Heart left ventricle (tissue), 13 donors: ENCODE results near the gene TBC1D1.
A peak's percentile ranks its signal among the peaks of the same experiment; 100 is the strongest.

Experiments used
- CTCF ChIP-seq, 12 donors: fragments of 200-600 bp; sonication (generic) in 4 of 12; IDR thresholded peaks; one replicate each; pipeline versions ENCODE4 v1.5.0 to v1.8.0; 2018 to 2022; ENCODE audit warnings: antibody characterized with exemption in 12 of 12, mild to moderate bottlenecking in 5 of 12
- POLR2A ChIP-seq, 2 donors: fragments of 450-650 bp; IDR thresholded peaks; one replicate each; pipeline ENCODE4 v1.6.1; 2017; ENCODE audit warnings: antibody characterized with exemption in 2 of 2, mild to moderate bottlenecking in 2 of 2, moderate library complexity in 2 of 2
- donor health status: ischemic (EF 13 %, LVEDD 7.1; RV severe dilation, severe dysfunction).
- donor health status: DM: no; HTN: yes; CAD: no.
- donor health status: DM: no; HTN: no; CAD: no.
- donor health status: ischemic (EF 25% LVEDD 6.9; RV normal size, moderate dysfunction).
- donor health status: ischemic (EF 25% LVEDD 5.7; RV mildly dilated, moderate dysfunction).
- donor health status: ischemic (EF 35%, LVEDD 5.7; RV mildly dilated, moderate dysfunction).
- donor health status: nonischemic (EF 11% LVEDD 7.7; RV severe dilation, severe dysfunction).
- donor health status: DM: yes; HTN: yes; CAD: no.
- donor health status: PGD.
- donor health status: ischemic (EF 29% LVEDD 5.4; RV normal size, mild dysfunction).
- donor health status: nonischemic (EF 23%, LVEDD 6.1; RV moderate dilation, normal function).

GRCh38 chr4:37970702-37971101 is 79.8 kb downstream of the TBC1D1 start:
- TF ChIP-seq CTCF (IDR thresholded peaks at IDR 0.05): peak; percentile 52 to 75 (median 62)
- no peak for TF ChIP-seq POLR2A (IDR thresholded peaks at IDR 0.05)
